Neuronal stem cell (in vitro differentiated cells): ENCODE measurements around the gene DPH3.
A peak's percentile ranks its signal among the peaks of the same experiment; 100 is the strongest.

Experiments used
- DNase-seq: peaks from one replicate; pipeline ENCODE4 v3.0.0-alpha.2; 2013; ENCODE audit warnings: low spot score
- H2AFZ ChIP-seq: one replicate; pipeline ENCODE4 v1.6.1; 2013; ENCODE audit warnings: mild to moderate bottlenecking, low read length, inconsistent platforms
- H2AK5ac ChIP-seq: 2 replicates; pipeline ENCODE4 v1.6.1; 2013; ENCODE audit warnings: low read depth, mild to moderate bottlenecking, inconsistent platforms, low read length, moderate library complexity, mixed read lengths
- H2BK120ac ChIP-seq: 2 replicates; pipeline ENCODE4 v1.6.1; 2013; ENCODE audit warnings: low read depth, mild to moderate bottlenecking, inconsistent platforms, low read length, moderate library complexity, mixed read lengths
- H2BK12ac ChIP-seq: one replicate; pipeline ENCODE4 v1.6.1; 2013; ENCODE audit warnings: low read length, inconsistent platforms
- H2BK15ac ChIP-seq: 2 replicates; pipeline ENCODE4 v1.6.1; 2013; ENCODE audit warnings: mild to moderate bottlenecking, low read length, inconsistent platforms, mixed read lengths
- H2BK5ac ChIP-seq: one replicate; pipeline ENCODE4 v1.6.1; 2013; ENCODE audit warnings: inconsistent platforms, mild to moderate bottlenecking, low read length, moderate library complexity
- H3K14ac ChIP-seq: one replicate; pipeline ENCODE4 v1.6.1; 2013; ENCODE audit warnings: low read length, inconsistent platforms
- H3K18ac ChIP-seq: 2 replicates; pipeline ENCODE4 v1.6.1; 2013; ENCODE audit warnings: low read length, inconsistent platforms
- H3K23ac ChIP-seq: 2 replicates; pipeline ENCODE4 v1.6.1; 2013; ENCODE audit warnings: low read depth, mild to moderate bottlenecking, mixed read lengths, low read length, inconsistent platforms; ENCODE audit not compliant: poor library complexity
- H3K27ac ChIP-seq: replicated peaks from 3 replicates; pipeline ENCODE4 v1.5.1; 2013; ENCODE audit warnings: low read length, inconsistent platforms
- H3K27me3 ChIP-seq, 3 experiments: 2 replicates each; pipeline ENCODE4 v1.6.1; 2013; ENCODE audit warnings: low read length in 3 of 3, mild to moderate bottlenecking in 2 of 3, inconsistent platforms in 1 of 3, low read depth in 1 of 3, mixed read lengths in 1 of 3, moderate library complexity in 1 of 3; ENCODE audit not compliant: control insufficient read depth in 3 of 3, insufficient read depth in 3 of 3
- H3K36me3 ChIP-seq, 2 donors: replicated peaks in 1 of 2; 2 replicates each; pipeline ENCODE4 v1.6.1; 2013; ENCODE audit warnings: low read length in 2 of 2; ENCODE audit not compliant: control insufficient read depth in 2 of 2, insufficient read depth in 2 of 2
- H3K4ac ChIP-seq: 2 replicates; pipeline ENCODE4 v1.6.1; 2013; ENCODE audit warnings: inconsistent platforms, mild to moderate bottlenecking, low read length, moderate library complexity
- H3K4me1 ChIP-seq, 2 donors: 1 replicate in 1 of 2; 2 replicates in 1 of 2; pipeline ENCODE4 v1.6.1; 2013; ENCODE audit warnings: low read length in 2 of 2, low read depth in 1 of 2; ENCODE audit not compliant: control insufficient read depth in 2 of 2, insufficient read depth in 1 of 2
- H3K4me2 ChIP-seq: one replicate; pipeline ENCODE4 v1.6.1; 2013; ENCODE audit warnings: mild to moderate bottlenecking, low read length, inconsistent platforms; ENCODE audit not compliant: insufficient read depth, poor library complexity, severe bottlenecking
- H3K4me3 ChIP-seq, 2 donors: 2 replicates each; pipeline ENCODE4 v1.5.1; 2013; ENCODE audit warnings: low read length in 2 of 2, mild to moderate bottlenecking in 2 of 2, inconsistent platforms in 1 of 2, moderate library complexity in 1 of 2
- H3K79me1 ChIP-seq: one replicate; pipeline ENCODE4 v1.6.1; 2013; ENCODE audit warnings: low read depth, mild to moderate bottlenecking, inconsistent platforms, low read length, moderate library complexity
- H3K9ac ChIP-seq: one replicate; pipeline ENCODE4 v1.6.1; 2013; ENCODE audit warnings: mild to moderate bottlenecking, low read depth, low read length, inconsistent platforms; ENCODE audit not compliant: poor library complexity
- H3K9me3 ChIP-seq, 2 donors: replicated peaks in 1 of 2; 2 replicates each; pipeline versions ENCODE3 to v1.6.1; 2013; ENCODE audit warnings: low read length in 2 of 2, mild to moderate bottlenecking in 2 of 2, inconsistent platforms in 1 of 2, low read depth in 1 of 2, mixed read lengths in 1 of 2, moderate library complexity in 1 of 2; ENCODE audit not compliant: control insufficient read depth in 2 of 2, insufficient read depth in 1 of 2
- H4K8ac ChIP-seq: one replicate; pipeline ENCODE4 v1.6.1; 2013; ENCODE audit warnings: low read depth, mild to moderate bottlenecking, inconsistent platforms, low read length, moderate library complexity
- H4K91ac ChIP-seq: one replicate; pipeline ENCODE4 v1.6.1; 2013; ENCODE audit warnings: low read length, low read depth, mild to moderate bottlenecking, inconsistent platforms; ENCODE audit not compliant: poor library complexity
- WGBS, 2 donors: extraction: QIAGEN DNeasy Blood & Tissue Kit; methylation state at CpG; one replicate each; pipeline ENCODE4 v1.1.7; 2013; ENCODE audit warnings: missing lambda C conversion rate in 2 of 2, mixed read lengths in 1 of 2; ENCODE audit not compliant: insufficient read length in 2 of 2, insufficient replicate concordance in 1 of 2; ENCODE audit errors: extremely low coverage in 2 of 2; 5-methylcytosine and 5-hydroxymethylcytosine counted together

DPH3 gene

GRCh38 chr3:16221990-16222389, 42.8 kb downstream of the DPH3 start:
- Histone ChIP-seq H4K8ac (no peak overlapping the region), H2AK5ac (no peak overlapping the region), H3K27ac (no peak overlapping the region), H3K23ac (no peak overlapping the region), H2AFZ (no peak overlapping the region), H2BK5ac (no peak overlapping the region), H3K4me3 (no peak overlapping the region), H2BK12ac (no peak overlapping the region), H3K14ac (no peak overlapping the region), H3K4me2 (no peak overlapping the region), H3K36me3 (no peaks in the 10 kb centered on the region), H2BK15ac (no peak overlapping the region), H4K91ac (no peak overlapping the region), H3K4me1 (no peaks in the 10 kb centered on the region), H3K9me3 (no peaks in the 10 kb centered on the region), H3K79me1 (no peaks in the 10 kb centered on the region), H2BK120ac (no peak overlapping the region), H3K27me3 (peaks cover 0 to 3% (median 0%) of the 10 kb centered on the region in 3 experiments), H3K4ac (no peak overlapping the region), H3K9ac (no peak overlapping the region), H3K18ac (no peak overlapping the region)
- DNase-seq: no peak
- no CpG with 5 or more reads among the region's 3 CpGs for WGBS, 2 donors

DNA sequence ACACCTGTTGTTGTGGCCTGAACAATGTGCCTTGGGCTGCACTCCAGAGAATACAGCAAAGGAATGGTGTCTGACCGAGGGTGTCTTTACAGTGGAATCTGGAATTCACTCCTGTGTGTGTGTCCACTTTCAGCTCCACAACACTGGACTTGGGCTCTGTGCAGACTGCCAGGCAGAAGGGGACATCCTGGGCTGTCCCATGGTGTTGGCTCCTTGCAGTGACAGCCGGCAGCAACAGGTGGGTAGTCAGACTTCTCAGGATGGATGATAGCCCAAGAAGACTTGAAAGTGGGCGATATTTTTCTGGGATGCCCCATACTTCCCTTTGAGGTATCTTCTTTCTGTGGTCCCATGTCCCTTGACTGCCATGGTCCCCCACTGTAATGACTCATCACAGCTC, 45.0 kb downstream of the DPH3 start:
- Histone ChIP-seq H3K23ac (no peak overlapping the region), H3K36me3 (no peaks in the 10 kb centered on the region), H3K18ac (no peak overlapping the region), H3K4me1 (no peaks in the 10 kb centered on the region), H4K91ac (no peak overlapping the region), H2BK5ac (no peak overlapping the region), H3K4me3 (no peak overlapping the region), H3K79me1 (no peaks in the 10 kb centered on the region), H3K27ac (no peak overlapping the region), H2BK15ac (no peak overlapping the region), H3K14ac (no peak overlapping the region), H2BK120ac (no peak overlapping the region), H3K9ac (no peak overlapping the region), H4K8ac (no peak overlapping the region), H2AK5ac (no peak overlapping the region), H3K9me3 (no peaks in the 10 kb centered on the region), H2BK12ac (peak overlapping the region; percentile 26), H3K4ac (no peak overlapping the region), H3K27me3 (peaks cover 0 to 3% (median 0%) of the 10 kb centered on the region in 3 experiments), H3K4me2 (no peak overlapping the region), H2AFZ (no peak overlapping the region)
- DNase-seq: no peak
- no CpG with 5 or more reads among the region's 3 CpGs for WGBS, 2 donors

DNA sequence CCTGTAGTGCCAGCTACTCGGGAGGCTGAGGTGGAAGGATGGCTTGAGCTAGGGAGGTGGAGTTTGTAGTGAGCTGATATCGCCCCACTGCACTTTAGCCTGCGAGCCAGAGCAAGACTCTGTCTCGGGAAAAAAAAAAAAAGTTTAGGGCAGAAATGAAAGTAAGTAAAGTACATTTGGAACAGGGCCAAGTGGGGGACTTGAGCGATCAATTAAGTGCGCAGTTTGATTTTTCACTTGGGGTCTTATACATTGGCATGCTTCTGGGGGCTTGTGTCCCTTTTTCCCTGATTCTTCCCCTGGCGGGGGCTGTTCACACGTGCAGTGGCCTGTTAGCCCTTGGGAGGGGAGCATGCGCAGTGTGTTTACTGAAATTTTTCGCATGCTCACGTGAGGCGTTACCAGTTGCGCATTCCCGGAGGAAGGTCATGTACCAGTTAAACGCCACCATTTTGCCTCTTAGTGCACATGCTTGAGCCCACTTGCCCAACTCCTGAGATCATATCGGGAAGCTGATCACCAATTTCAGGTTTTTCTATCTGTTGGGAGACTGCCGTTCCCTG, 48.3 kb downstream of the DPH3 start:
- H3K79me1 ChIP-seq: no peaks in the 10 kb centered on the region
- H2BK120ac ChIP-seq: no peak overlapping the region
- H3K18ac ChIP-seq: no peak overlapping the region
- no peak overlapping the region for H2BK15ac ChIP-seq
- H3K4me3 ChIP-seq: peak overlapping the region in 1 of 2 donors; percentile 33
- H3K9me3 ChIP-seq: no peaks in the 10 kb centered on the region
- no peaks in the 10 kb centered on the region for H3K36me3 ChIP-seq
- H3K27me3 ChIP-seq: peaks cover 0 to 6% (median 0%) of the 10 kb centered on the region in 3 experiments
- no peaks in the 10 kb centered on the region for H3K4me1 ChIP-seq
- no peak overlapping the region for H4K8ac ChIP-seq
- no peak overlapping the region for H3K14ac ChIP-seq
- H3K27ac ChIP-seq: no peak overlapping the region
- no peak overlapping the region for H2BK5ac ChIP-seq
- no peak overlapping the region for H3K4ac ChIP-seq
- H2BK12ac ChIP-seq: no peak overlapping the region
- H2AFZ ChIP-seq: no peak overlapping the region
- WGBS, 2 donors: no CpG with 5 or more reads among the region's 17 CpGs
- H3K4me2 ChIP-seq: no peak overlapping the region
- no peak overlapping the region for H4K91ac ChIP-seq
- DNase-seq: no peak
- no peak overlapping the region for H3K23ac ChIP-seq
- H3K9ac ChIP-seq: no peak overlapping the region
- H2AK5ac ChIP-seq: no peak overlapping the region

GRCh38 chr3:16214366-16214765, 50.4 kb downstream of the DPH3 start:
- H3K36me3 ChIP-seq: no peaks in the 10 kb centered on the region
- no peak overlapping the region for H3K4me2 ChIP-seq
- H3K9me3 ChIP-seq: no peaks in the 10 kb centered on the region
- no peak overlapping the region for H2BK12ac ChIP-seq
- no peak overlapping the region for H3K23ac ChIP-seq
- no peak overlapping the region for H2AK5ac ChIP-seq
- no peak overlapping the region for H2BK5ac ChIP-seq
- no peak overlapping the region for H2BK120ac ChIP-seq
- peaks cover 0 to 2% (median 0%) of the 10 kb centered on the region in 3 experiments for H3K27me3 ChIP-seq
- no peak overlapping the region for H3K14ac ChIP-seq
- H3K4me3 ChIP-seq: no peak overlapping the region
- no peak overlapping the region for H3K4ac ChIP-seq
- H3K18ac ChIP-seq: no peak overlapping the region
- no peak overlapping the region for H2AFZ ChIP-seq
- H3K27ac ChIP-seq: no peak overlapping the region
- H4K8ac ChIP-seq: no peak overlapping the region
- DNase-seq: no peak
- no CpG with 5 or more reads among the region's 4 CpGs for WGBS, 2 donors
- H3K79me1 ChIP-seq: no peaks in the 10 kb centered on the region
- no peak overlapping the region for H4K91ac ChIP-seq
- H3K9ac ChIP-seq: no peak overlapping the region
- no peak overlapping the region for H2BK15ac ChIP-seq
- H3K4me1 ChIP-seq: no peaks in the 10 kb centered on the region
